GM18505 (cell line): ENCODE data around the gene MIEN1.
"Not testable (repeated sequence)": the region's sequence is repeated elsewhere in the genome, so short reads cannot be mapped to it uniquely, and the experiment has no call there.

Experiments
- ATAC-seq: cut with Tn5 transposase; IDR thresholded peaks from one replicate; pipeline ENCODE4 v1.9.1; 2021; ENCODE audit not compliant: unreplicated experiment
- POLR2A ChIP-seq: IDR thresholded peaks from 4 replicates; pipeline ENCODE4 v1.6.1; 2011; ENCODE audit warnings: borderline replicate concordance; ENCODE audit not compliant: insufficient read depth, insufficient read length; ENCODE audit errors: extremely low read depth

The MIEN1 gene

DNA sequence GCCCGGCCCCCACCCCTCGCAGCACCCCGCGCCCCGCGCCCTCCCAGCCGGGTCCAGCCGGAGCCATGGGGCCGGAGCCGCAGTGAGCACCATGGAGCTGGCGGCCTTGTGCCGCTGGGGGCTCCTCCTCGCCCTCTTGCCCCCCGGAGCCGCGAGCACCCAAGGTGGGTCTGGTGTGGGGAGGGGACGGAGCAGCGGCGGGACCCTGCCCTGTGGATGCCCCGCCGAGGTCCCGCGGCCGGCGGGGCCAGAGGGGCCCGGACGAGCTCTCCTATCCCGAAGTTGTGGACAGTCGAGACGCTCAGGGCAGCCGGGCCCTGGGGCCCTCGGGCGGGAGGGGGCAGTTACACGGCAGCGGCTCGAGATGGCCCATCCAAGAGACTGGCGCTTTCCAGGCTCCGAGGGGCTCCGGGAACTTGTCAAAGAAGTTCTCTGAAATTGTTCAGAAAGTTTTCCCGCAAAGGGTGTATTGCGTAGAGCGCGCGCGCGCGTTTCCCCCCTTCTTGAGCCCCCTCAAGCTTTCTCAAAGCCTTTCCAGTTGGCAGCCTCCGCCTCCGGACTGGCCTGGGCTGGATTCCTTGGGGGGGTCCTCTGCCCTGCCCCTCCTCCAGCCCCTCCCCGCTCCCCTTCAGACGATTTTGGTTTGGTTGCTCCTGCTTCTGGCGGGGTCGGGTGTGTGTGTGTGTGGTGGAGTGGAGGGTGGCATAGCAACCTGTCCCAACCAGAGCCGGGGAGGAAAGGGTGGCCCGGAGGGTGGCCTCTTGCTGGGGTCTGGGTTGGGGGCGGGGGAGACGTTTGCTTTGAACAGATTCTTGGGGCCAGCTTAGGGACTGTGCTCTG, 30.0 kb downstream of the MIEN1 start:
- no peak for TF ChIP-seq POLR2A
- no peak for ATAC-seq

DNA sequence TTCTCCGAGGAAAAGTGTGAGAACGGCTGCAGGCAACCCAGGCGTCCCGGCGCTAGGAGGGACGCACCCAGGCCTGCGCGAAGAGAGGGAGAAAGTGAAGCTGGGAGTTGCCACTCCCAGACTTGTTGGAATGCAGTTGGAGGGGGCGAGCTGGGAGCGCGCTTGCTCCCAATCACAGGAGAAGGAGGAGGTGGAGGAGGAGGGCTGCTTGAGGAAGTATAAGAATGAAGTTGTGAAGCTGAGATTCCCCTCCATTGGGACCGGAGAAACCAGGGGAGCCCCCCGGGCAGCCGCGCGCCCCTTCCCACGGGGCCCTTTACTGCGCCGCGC, 30.5 kb downstream of the MIEN1 start, which contains the start of gene ERBB2:
Gene ERBB2 (plus strand): TSS at position 247 of the 330 bp plus-strand sequence. CDS start 175 bp downstream, outside the sequence.
- ATAC-seq = no peak
- TF ChIP-seq POLR2A = no peak

DNA sequence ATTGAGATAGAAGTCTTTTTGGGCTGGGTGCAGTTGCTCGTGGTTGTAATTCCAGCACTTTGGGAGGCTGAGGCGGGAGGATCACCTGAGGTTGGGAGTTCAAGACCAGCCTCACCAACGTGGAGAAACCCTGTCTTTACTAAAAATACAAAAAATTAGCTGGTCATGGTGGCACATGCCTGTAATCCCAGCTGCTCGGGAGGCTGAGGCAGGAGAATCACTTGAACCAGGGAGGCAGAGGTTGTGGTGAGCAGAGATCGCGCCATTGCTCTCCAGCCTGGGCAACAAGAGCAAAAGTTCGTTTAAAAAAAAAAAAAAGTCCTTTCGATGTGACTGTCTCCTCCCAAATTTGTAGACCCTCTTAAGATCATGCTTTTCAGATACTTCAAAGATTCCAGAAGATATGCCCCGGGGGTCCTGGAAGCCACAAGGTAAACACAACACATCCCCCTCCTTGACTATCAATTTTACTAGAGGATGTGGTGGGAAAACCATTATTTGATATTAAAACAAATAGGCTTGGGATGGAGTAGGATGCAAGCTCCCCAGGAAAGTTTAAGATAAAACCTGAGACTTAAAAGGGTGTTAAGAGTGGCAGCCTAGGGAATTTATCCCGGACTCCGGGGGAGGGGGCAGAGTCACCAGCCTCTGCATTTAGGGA, 31.0 kb downstream of the MIEN1 start:
- ATAC-seq = not testable (repeated sequence)

DNA sequence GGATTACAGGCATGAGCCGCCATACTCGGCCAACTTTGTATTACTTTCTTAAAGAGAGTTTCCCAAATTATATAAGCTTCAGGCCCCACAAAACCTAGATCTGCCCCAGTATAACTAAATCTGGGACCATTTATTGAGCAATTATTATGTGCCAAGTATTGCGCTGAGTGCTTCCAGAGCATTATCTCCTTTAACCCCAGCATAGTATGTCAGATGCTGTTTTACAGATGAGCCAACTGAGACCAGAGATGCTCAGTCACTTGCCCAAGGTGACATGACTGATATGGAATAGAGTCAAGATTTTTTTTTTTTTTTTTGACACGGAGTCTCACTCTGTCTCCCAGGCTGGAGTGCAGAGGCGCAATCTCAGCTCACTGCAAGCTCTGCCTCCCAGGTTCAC, 32.4 kb downstream of the MIEN1 start:
- no peak for ATAC-seq
- TF ChIP-seq POLR2A = no peak

DNA sequence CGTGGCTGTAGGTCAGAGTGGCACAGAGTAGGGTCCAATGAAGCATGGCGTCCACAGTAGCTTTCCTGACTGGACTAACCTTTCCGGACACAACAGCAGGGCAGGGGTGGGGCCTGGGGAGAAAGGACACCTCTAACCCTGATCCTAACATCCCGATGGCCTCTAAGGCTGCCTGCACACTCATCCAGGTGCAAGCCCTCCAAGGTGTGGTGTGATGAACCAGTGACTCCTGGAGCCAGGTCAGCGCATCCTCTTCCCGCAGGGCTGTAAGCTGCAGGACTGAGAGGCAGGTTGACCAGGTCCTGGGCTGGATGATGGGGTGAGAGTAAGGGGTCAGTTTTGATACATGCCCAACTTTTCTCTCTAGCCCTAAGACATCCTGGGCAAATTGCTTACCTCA, 33.6 kb downstream of the MIEN1 start:
- no peak for TF ChIP-seq POLR2A
- no peak for ATAC-seq

DNA sequence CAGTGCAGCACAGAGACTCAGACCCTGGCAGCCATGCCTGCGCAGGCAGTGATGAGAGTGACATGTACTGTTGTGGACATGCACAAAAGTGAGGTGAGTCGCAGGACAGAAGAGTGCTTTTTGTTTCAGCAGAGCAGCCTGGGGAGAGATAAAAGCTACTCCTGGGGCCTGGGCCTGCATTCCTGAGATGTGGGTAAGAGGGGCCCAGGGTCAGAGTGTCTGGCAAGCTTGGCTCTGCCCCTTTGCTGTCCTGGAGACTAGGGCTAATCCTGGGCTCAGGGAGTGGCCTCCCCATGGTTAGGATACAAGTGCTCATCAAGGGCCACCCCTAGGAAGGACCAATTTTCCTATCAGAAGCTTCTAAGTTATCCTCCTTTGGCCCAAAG, 35.2 kb downstream of the MIEN1 start:
- ATAC-seq = no peak
- no peak for TF ChIP-seq POLR2A

DNA sequence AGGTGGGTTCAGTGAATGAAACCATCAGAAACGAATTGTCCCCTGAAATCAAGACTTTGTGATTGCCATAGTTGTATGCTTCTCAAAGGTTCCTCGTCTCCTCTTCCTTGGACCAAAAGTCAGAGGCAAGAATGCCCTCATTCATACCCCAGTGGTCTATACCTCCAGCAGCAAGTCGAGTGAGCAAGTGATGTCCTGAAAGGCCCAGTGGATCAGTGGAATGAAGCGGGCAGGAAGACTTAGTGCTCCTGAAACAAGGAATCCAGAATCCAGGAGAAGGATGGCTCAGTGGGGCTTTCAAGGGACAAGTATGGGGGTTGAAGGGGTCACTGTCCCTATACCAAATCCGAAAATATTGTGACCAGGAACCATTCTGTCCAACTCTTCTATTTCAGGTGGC, 35.7 kb downstream of the MIEN1 start:
- no peak for ATAC-seq
- no peak for TF ChIP-seq POLR2A

DNA sequence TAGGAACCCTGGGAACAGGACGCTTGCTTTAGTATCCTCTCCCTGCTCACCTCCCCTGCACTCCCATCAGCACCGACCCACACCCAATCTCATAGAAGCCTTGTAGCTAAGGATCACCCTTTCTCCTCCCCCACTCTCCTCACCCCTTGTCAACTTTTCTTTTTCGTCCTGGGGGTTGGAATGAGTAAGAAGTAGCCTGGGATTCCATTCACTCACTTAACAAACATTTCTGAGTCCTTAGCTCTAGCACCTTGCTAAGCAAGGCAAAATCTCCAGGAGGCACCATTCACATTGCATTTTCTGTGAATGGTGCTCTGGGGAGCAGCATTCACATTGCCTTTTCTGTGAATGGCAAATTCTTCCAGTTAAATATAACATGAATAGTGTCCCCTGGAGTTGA, 41.4 kb downstream of the MIEN1 start:
- no peak for TF ChIP-seq POLR2A
- ATAC-seq = no peak

DNA sequence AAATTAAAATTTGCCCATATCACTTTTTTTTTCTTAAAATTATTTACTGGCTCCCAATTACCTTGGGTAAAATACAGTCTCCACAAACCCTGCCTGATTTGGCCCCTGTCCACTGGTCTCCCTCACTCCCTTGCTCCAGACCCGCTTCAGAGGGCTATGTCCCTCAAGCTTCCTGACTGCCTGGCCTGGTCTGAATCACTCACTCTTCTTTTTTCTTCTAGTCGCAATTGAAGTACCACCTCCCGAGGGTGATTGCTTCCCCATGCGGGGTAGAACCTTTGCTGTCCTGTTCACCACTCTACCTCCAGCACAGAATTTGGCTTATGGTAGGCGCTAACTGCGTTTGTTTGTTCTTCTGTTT, 41.9 kb downstream of the MIEN1 start:
- no peak for TF ChIP-seq POLR2A
- ATAC-seq = no peak

DNA sequence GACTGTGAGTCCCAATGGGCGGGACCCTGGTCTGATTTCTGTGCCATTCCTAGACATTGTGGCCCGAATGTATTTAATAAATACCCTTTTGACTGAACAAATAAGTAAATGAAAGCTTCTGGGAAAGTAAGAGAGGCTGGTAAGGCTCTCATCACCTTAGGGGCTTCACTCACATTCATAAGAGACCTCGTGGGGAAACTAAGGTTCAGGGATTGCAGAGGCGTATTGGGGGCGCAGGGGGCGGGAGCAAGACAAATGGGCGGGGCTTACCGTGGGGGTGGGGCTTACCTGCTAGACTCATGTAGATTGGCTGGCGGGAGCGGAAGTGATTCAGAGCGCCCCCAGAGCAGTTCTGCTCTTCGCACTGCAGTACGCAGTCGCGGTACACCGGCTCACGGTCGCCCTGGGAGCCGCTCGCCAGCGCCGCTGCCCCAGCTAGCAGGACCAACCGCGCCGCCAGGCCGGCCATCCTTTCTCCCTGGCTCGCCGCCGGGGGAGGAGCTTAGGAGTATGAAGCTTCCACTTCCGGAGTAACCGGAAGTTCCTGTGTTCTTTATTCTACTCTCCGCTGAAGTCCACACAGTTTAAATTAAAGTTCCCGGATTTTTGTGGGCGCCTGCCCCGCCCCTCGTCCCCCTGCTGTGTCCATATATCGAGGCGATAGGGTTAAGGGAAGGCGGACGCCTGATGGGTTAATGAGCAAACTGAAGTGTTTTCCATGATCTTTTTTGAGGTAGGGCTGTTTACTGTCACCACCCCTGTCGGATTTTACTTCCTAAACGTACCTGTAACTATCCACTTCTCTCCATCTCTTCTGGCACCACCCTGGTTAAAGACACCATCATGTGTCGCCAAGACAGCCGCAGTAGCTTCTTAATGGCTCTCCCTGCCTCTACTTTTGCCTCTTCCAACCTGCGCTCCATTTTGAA, 42.5 kb downstream of the MIEN1 start, which contains the start of gene PGAP3:
Gene PGAP3 (minus strand): TSS at position 512 of the 929 bp plus-strand sequence. CDS start 43 bp downstream, at position 469.
- peak; percentile 85 for ATAC-seq

DNA sequence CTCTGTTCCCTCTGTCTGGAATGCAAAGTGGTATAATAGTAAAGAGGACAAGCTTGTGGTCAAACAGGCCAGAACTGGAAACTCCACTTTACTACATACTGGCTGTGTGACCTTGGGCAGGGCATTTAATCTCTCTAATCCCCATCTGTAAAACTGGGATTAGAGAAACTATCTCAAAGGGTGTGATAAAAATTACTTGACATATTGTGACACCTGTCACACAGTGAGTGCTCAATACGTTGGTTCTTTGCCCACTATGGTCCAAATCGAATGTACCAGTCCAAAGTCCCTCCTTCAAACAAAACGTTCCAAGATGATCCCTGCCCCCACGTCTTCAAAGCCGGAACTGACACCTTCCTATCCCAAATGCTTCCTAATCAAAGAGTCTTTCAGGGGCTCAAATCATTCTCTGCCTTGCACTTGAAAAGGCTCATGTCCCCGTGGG, 43.2 kb downstream of the MIEN1 start:
- ATAC-seq = no peak
- no peak for TF ChIP-seq POLR2A

More for the DNA sequence above, 42.5 kb downstream of the MIEN1 start, which contains the start of gene PGAP3:
- TF ChIP-seq POLR2A = peak; percentile 88

DNA sequence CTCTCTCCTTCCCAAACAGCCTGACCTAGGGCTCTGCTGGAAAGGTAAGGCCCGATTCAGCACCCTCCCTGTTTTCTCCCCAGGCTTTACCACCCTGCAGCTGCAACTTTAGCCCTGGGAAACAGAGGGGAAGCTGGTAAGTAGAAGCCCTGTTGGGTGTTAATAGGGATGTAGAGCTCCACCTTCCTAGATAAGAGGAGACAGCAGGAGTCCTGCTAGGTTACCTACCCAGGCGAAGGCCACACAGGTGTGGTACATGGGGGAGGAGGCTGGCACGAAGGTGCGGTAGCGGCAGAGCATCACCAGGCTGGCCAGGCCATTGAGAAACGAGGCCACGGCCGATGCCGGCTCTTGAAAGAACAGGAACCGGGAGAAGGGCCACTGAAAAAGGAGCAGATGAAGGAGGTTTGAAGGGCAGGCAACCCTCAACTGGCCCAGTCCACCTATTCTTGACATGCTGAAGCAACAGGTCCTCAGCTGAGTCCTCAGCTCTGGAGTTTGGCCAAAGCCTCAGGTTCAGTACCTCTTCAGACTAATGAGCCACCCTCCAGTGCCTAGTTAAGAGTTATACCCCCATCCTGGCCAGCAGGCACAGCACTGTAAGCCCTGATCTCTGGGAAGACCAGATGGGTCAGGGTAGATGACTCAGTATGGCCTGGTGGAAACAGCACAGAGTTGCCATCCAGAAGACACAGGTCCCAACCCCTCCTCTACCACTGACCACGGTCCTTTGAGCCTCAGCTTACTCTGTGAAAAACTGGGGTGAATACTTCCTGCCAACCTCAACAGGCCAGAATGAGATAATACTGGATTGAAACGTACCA, 45.8 kb downstream of the MIEN1 start:
- no peak for TF ChIP-seq POLR2A
- ATAC-seq = no peak

DNA sequence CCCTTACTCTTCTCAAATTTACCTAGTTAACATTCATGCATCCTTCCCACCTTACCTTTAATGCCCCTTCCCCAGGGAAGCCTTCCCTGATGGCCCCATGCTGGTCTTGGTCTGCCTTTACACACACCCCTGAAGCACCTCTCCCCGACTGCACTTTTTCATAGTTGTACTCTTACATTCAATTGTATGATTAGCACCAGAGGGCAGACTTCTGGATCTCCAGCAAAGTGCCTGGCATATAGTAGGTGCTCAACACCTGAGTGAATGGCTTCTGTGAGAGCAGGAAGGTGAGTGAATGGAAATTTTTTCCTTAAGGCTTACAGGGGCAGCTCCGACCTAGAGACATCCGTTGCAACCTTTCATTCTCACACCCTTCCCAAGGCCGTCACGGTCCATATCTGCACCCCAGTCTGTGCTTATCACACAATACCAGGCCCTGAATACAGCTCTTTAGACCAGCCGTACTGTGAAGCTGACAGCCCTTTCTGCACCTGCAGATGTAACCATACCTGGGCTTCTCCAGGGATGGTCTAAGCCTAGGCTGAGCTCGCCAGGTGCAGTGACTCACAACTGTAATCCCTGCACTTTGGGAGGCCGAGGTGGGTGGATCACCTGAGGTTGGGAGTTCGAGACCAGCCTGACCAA, 46.9 kb downstream of the MIEN1 start:
- TF ChIP-seq POLR2A = no peak

More for the DNA sequence above, 46.9 kb downstream of the MIEN1 start:
- no peak for ATAC-seq
